Measurements from ENCODE around the gene CFLAR. TPM values are rescaled to one million over a fixed set of nuclear protein-coding genes. Genes with fewer than 3 reads are reported as not detected.
A peak's percentile ranks its signal among the peaks of the same experiment; 100 is the strongest.

CFLAR gene
- total and polyA plus RNA-seq, 2 of the 13 experiments (the other 11 are each of a cell fraction or from before 2014, with no cell fraction given) = 43.8 to 92.1 TPM

- TF ChIP-seq AKNA (CRISPR knock-in tag; IDR thresholded peaks at IDR 0.05; ENCODE audit: borderline replicate concordance) = peak; percentile 24; the same call in 1 of the 2 replicates
- no peak for TF ChIP-seq ZNF180 (CRISPR knock-in tag; IDR thresholded peaks at IDR 0.05; ENCODE audit: borderline replicate concordance, low read depth)
- peak; percentile 79; the same call in 1 of the 2 replicates for TF ChIP-seq ZNF350 (CRISPR knock-in tag; IDR thresholded peaks at IDR 0.05; ENCODE audit: borderline replicate concordance, low read depth)
- peak; percentile 95 for TF ChIP-seq ZSCAN31 (CRISPR knock-in tag; IDR thresholded peaks at IDR 0.05; ENCODE audit: low read depth)
- no peak for TF ChIP-seq ZNF713 (CRISPR knock-in tag; IDR thresholded peaks at IDR 0.05)
- peak; percentile 91 for TF ChIP-seq ZNF878 (CRISPR knock-in tag; IDR thresholded peaks at IDR 0.05)
- TF ChIP-seq FOSL1 (CRISPR knock-in tag; IDR thresholded peaks at IDR 0.05; ENCODE audit: borderline replicate concordance) = no peak
- TF ChIP-seq CAMTA2 (CRISPR knock-in tag; IDR thresholded peaks at IDR 0.05; ENCODE audit: borderline replicate concordance) = peak; percentile 59; the same call in 1 of the 2 replicates
- TF ChIP-seq ZFY (CRISPR knock-in tag; IDR thresholded peaks at IDR 0.05) = peak; percentile 84
- peak; percentile 58; the same call in 1 of the 2 replicates for TF ChIP-seq TOE1 (CRISPR knock-in tag; IDR thresholded peaks at IDR 0.05)
- peak; percentile 45; the same call in 1 of the 2 replicates for TF ChIP-seq FOXO1 (CRISPR knock-in tag; IDR thresholded peaks at IDR 0.05)
- no peak for TF ChIP-seq KDM6A (CRISPR knock-in tag; IDR thresholded peaks at IDR 0.05; ENCODE audit: low read depth)
- no peak for TF ChIP-seq FOXP1 (IDR thresholded peaks at IDR 0.05)
- peak; percentile 17; the same call in 1 of the 2 replicates for TF ChIP-seq FOXP1 (CRISPR knock-in tag; IDR thresholded peaks at IDR 0.05)
- TF ChIP-seq MLX (CRISPR knock-in tag; IDR thresholded peaks at IDR 0.05) = no peak
- peak; percentile 58; the same call in 1 of the 2 replicates for TF ChIP-seq REPIN1 (CRISPR knock-in tag; IDR thresholded peaks at IDR 0.05; ENCODE audit: borderline replicate concordance, low read depth)
- TF ChIP-seq ZNF883 (CRISPR knock-in tag; IDR thresholded peaks at IDR 0.05; ENCODE audit: not compliant biosample characterization) = no peak
- peak; percentile 68; the same call in 1 of the 2 replicates for TF ChIP-seq SMAD3 (CRISPR knock-in tag; IDR thresholded peaks at IDR 0.05)
- TF ChIP-seq SIX4 (CRISPR knock-in tag; IDR thresholded peaks at IDR 0.05) = no peak
- peak; percentile 95 for TF ChIP-seq ZNF101 (CRISPR knock-in tag; IDR thresholded peaks at IDR 0.05; ENCODE audit: borderline replicate concordance, low read depth)
- TF ChIP-seq JDP2 (CRISPR knock-in tag; IDR thresholded peaks at IDR 0.05; ENCODE audit: borderline replicate concordance) = no peak
- TF ChIP-seq ATF6 (CRISPR knock-in tag; conservative IDR thresholded peaks at IDR 0.05) = no peak; the same call in 1 of the 2 replicates
Measured at GRCh38 chr2:201118121-201118960, 2.4 kb downstream of the CFLAR start (continued).
